ENCODE data around the gene CPLANE1. TPM values are rescaled to one million over a fixed set of nuclear protein-coding genes. Genes with fewer than 3 reads are reported as not detected.

CPLANE1 gene
- total and polyA plus RNA-seq, 12 donors: 3.8 to 29.7 (median 12.7) TPM

- no peak for DNase-seq
- Histone ChIP-seq H3K36me3 (replicated peaks in 1 of 2) (no peaks in the 10 kb centered on the region), H3K9me3 (replicated peaks in 1 of 3) (no peaks in the 10 kb centered on the region), H3K4me1 (replicated peaks in 1 of 2) (peaks cover 11 to 26% of the 10 kb centered on the region in 2 donors), H3K27ac (peak overlapping the region in 4 of 5 donors; percentile 88 to 94 (median 92)), H3K4me3 (peak overlapping the region in 2 of 4 donors; percentile 67 to 74), H3K27me3 (no peaks in the 10 kb centered on the region)
- intact Hi-C loops (cut with DNase I): no loop called here
- TF ChIP-seq POLR2A (IDR thresholded peaks at IDR 0.05): no peak
- TF ChIP-seq CTCF (IDR thresholded peaks at IDR 0.05): no peak
- WGBS, 4 donors: 58 to 66% (median 63%) methylated on average over 10 of the region's 10 CpGs
These were observed 614 bp upstream of the CPLANE1 start for GRCh38 chr5:37249815-37250164.

GRCh38 chr5:37248421-37248969 is 681 bp downstream of the CPLANE1 start:
- WGBS, 4 donors: 4 to 7% (median 5%) methylated on average over 18 to 19 of the region's 19 CpGs
- TF ChIP-seq CTCF (IDR thresholded peaks at IDR 0.05) (no peak), POLR2A (IDR thresholded peaks at IDR 0.05) (no peak)
- Histone ChIP-seq H3K27ac (peak overlapping the region; percentile 63 to 94 (median 90)), H3K4me1 (replicated peaks in 1 of 2) (peaks cover 11 to 26% of the 10 kb centered on the region in 2 donors), H3K27me3 (no peaks in the 10 kb centered on the region), H3K36me3 (replicated peaks in 1 of 2) (no peaks in the 10 kb centered on the region), H3K4me3 (peak overlapping the region; percentile 53 to 74 (median 60)), H3K9me3 (replicated peaks in 1 of 3) (no peaks in the 10 kb centered on the region)
- peak in 1 of 7 donors; percentile 5 for DNase-seq
- intact Hi-C loops (cut with DNase I): no loop called here

- DNase-seq: no peak
- TF ChIP-seq CTCF (IDR thresholded peaks at IDR 0.05) (no peak), POLR2A (IDR thresholded peaks at IDR 0.05) (no peak)
- no peak overlapping the region for H3K27ac ChIP-seq
- intact Hi-C loops (cut with DNase I): no loop called here
- H3K27me3 ChIP-seq: no peaks in the 10 kb centered on the region
- peaks cover 0 to 4% of the 10 kb centered on the region in 2 donors for H3K36me3 ChIP-seq (replicated peaks in 1 of 2)
- WGBS, 4 donors: 90 to 95% (median 92%) methylated on average over 4 of the region's 4 CpGs
- H3K4me3 ChIP-seq: no peak overlapping the region
- H3K9me3 ChIP-seq (replicated peaks in 1 of 3): no peaks in the 10 kb centered on the region
- peaks cover 11 to 26% of the 10 kb centered on the region in 2 donors for H3K4me1 ChIP-seq (replicated peaks in 1 of 2)
These were observed 1.7 kb downstream of the CPLANE1 start for GRCh38 chr5:37247496-37247895.

GRCh38 chr5:37247036-37247435 is 2.1 kb downstream of the CPLANE1 start:
- Histone ChIP-seq H3K27ac (no peak overlapping the region), H3K9me3 (replicated peaks in 1 of 3) (no peaks in the 10 kb centered on the region), H3K27me3 (no peaks in the 10 kb centered on the region), H3K36me3 (replicated peaks in 1 of 2) (peaks cover 0 to 8% of the 10 kb centered on the region in 2 donors), H3K4me1 (replicated peaks in 1 of 2) (peaks cover 11 to 26% of the 10 kb centered on the region in 2 donors), H3K4me3 (no peak overlapping the region)
- intact Hi-C loops (cut with DNase I): no loop called here
- no peak for DNase-seq
- no peak for TF ChIP-seq CTCF (IDR thresholded peaks at IDR 0.05)
- 59 to 74% (median 73%) methylated on average over 1 of the region's 1 CpG for WGBS, 4 donors

All from adrenal gland (tissue), 12 donors.